Astrocyte of the spinal cord (primary cell): ENCODE results near the gene RAP2A.

Source experiments
- DNase-seq: peaks from one replicate; pipeline ENCODE4 v3.0.0; 2011; ENCODE audit warnings: low read depth, low spot score
- H3K4me3 ChIP-seq: 2 replicates; pipeline ENCODE4 v1.5.1; 2011; ENCODE audit warnings: low read depth, mild to moderate bottlenecking, low read length, moderate library complexity
- CTCF ChIP-seq: IDR thresholded peaks from 2 replicates; pipeline ENCODE4 v1.5.1; 2012; ENCODE audit warnings: low read depth, mild to moderate bottlenecking, low read length, inconsistent platforms
- in situ Hi-C: cut with HindIII; loops from 2 replicates; pipeline ENCODE4 v1.10.0; 2017; ENCODE audit warnings: low sequenced_read_pairs

RAP2A gene

GRCh38 chr13:97468331-97468730 is 34.4 kb downstream of the RAP2A start:
- in situ Hi-C loops: no loop called here
- TF ChIP-seq CTCF: no peak
- H3K4me3 ChIP-seq: no peak overlapping the region
- no peak for DNase-seq

GRCh38 chr13:97471711-97472110 is 37.7 kb downstream of the RAP2A start:
- no peak for TF ChIP-seq CTCF
- no peak overlapping the region for H3K4me3 ChIP-seq
- DNase-seq: no peak
- in situ Hi-C loops: no loop called here

- no peak for DNase-seq
- in situ Hi-C loops: no loop called here
- TF ChIP-seq CTCF: no peak
- no peak overlapping the region for H3K4me3 ChIP-seq
Measured at GRCh38 chr13:97474349-97474980, 40.5 kb downstream of the RAP2A start.

GRCh38 chr13:97475011-97475410 is 41.0 kb downstream of the RAP2A start:
- H3K4me3 ChIP-seq: no peak overlapping the region
- DNase-seq: no peak
- in situ Hi-C loops: no loop called here
- no peak for TF ChIP-seq CTCF

GRCh38 chr13:97477844-97478243 is 43.9 kb downstream of the RAP2A start:
- in situ Hi-C loops: no loop called here
- no peak for DNase-seq
- TF ChIP-seq CTCF: no peak
- no peak overlapping the region for H3K4me3 ChIP-seq

GRCh38 chr13:97478247-97478646 is 44.3 kb downstream of the RAP2A start:
- TF ChIP-seq CTCF: no peak
- no peak for DNase-seq
- in situ Hi-C loops: no loop called here
- H3K4me3 ChIP-seq: no peak overlapping the region

- H3K4me3 ChIP-seq: no peak overlapping the region
- DNase-seq: no peak
- in situ Hi-C loops: no loop called here
- no peak for TF ChIP-seq CTCF
Measured at GRCh38 chr13:97483465-97483864, 49.5 kb downstream of the RAP2A start.
